Midbrain (tissue), 1 donor: Measurements from ENCODE around the gene LEMD3.

Source experiments
- DNase-seq: peaks from one replicate; lab custom pipeline; 2025; lab: John Stamatoyannopoulos, UW

LEMD3 gene

DNA sequence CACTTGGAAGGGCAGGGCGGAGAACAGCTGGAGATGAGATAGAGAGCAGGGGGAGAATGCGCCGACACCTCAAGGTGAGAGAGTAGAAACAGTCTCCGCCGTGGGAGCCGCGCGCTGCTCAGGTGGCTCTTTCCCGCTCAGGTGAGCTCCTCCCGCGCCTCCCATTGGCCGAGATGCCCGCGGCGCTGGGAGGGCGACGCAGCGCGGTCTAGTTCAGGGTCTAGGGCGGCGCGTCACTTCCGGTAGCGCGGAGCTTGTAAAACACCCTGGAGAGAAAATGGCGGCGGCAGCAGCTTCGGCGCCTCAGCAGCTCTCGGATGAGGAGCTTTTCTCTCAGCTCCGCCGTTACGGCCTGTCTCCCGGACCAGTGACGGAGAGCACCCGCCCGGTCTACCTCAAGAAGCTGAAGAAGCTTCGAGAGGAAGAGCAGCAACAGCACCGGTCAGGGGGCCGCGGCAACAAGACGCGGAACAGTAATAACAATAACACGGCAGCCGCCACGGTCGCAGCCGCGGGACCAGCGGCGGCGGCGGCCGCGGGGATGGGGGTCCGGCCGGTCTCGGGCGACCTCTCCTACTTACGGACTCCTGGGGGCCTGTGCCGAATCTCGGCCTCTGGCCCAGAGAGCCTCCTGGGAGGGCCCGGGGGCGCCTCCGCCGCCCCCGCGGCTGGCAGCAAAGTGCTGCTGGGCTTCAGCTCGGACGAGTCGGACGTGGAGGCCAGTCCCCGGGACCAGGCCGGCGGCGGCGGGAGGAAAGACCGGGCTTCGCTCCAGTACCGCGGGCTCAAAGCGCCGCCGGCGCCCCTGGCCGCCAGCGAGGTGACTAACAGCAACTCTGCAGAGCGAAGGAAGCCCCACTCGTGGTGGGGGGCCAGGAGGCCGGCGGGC, at the start of gene LEMD3:
LEMD3 (plus strand) TSS at position 264 of the 889 bp plus-strand sequence; CDS start at position 278, 14 bp downstream.
- DNase-seq, result peak; percentile 92

DNA sequence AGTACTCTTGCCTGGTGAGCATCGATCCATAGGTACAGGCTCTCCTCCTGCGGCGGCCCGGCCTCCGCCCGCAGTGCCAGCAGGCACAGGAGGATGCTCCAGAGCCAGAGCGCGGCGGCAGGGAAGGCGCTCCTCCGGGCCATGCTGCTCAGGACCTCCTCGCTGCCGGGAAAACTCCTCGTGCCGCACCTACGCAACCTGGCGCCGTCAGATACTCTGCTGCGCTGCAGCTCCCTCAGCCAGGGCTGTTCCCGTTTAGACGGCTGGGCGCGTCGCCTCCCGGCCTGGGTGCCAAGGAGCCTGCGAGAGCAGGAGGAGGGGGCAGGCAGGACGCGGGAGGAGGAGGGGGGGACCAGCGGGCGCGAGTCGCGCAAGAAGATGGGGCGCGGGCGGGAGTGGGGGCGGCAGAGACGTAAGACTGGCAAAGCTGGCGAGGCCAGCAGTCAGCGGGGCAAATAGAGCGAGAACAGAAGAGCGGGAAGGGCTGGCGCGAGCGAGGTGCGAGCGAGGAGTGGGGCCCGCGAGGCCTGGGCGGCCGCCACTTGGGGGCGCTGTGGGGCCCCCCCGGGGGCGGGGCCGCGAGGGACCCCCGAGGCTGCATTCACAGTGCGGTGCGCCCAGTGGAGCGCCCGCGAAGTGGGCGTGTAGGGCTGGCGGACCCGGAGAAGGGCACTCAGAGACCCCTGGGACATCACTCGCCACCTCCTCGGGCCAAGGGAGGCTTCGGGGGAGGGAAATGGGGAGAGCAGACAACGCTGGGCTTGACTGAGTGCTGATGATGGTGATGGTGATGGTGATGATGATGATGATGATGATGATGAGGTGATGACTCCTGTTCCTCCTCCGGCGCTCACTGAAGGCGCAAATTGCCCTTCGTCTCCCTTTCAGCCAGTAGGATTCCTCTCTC, 48.1 kb upstream of the LEMD3 start, which contains the start of gene WIF1:
WIF1 (minus strand) TSS at position 257 of the 907 bp plus-strand sequence; CDS start at position 143, 114 bp downstream.
- DNase-seq, result no peak

DNA sequence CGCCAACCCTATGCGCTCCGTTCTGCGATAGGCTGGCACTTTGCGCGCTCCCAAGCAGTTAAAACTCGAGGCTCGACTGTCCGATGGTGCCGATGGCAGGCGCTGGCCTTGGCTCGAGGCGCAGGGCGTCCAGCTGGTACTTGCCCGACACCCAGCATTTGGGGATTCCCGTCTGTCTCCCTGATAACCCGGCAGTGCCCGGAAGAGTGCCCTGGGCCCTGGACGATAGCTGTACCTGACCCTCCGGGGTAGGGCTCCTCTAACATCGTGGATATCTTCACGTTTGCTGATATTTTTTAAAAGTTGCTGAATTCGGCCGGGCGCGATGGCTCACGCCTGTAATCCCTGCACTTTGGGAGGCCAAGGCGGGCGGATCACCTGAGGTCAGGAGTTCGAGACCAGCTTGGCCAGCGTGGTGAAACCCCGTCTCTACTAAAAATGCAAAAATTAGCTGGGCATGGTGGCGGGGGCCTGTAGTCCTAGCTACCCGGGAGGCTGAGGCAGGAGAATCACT, 47.4 kb upstream of the LEMD3 start:
- no peak for DNase-seq

DNA sequence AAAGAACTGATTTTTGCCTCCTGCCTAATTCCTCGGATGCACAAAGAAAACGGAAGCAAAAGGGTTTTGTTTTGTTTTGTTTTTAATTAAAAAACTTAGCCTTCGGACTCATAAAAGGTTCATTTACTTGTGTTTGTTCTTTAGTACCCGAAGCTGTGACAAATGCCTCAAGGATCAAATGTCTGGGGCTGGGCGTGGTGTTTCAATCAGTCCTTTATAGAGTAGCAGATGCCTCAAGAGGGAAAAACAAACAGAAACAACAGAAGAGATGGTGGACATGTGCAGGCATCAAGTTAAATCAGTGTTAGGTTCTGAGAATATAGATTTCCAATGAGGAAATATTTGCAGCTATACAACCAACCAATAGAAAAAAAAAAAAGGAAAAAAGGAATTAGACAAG, 46.7 kb upstream of the LEMD3 start:
- DNase-seq, result no peak

DNA sequence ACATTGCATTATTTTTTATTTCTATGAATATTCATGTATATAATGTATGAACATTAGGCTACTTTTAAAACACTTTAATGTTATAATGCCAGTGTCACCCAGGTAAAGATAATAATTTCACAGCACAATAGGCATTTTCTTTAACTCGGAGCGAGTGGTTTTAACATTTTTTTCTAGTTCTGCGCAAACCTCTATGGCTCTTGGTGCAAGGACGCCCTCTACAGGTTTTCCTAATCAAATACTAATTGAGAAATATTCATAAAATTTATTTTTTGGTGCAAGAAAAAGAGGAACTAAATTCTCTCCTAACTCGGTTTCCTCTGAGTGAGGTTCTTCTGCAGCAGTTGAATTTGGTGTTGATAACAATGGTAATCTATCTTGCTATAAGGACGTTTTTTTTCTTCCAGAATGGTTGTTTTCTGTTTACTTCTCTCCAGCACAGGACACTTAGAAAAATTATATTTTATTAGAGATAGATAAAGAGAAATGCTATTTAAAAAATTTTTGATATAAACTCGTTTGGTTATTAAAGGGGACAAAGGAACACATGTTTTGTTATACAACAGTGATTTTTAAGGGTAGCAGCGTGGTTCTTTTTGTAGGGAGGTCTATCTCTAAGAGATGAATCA, 45.8 kb upstream of the LEMD3 start:
- peak; percentile 11 for DNase-seq

DNA sequence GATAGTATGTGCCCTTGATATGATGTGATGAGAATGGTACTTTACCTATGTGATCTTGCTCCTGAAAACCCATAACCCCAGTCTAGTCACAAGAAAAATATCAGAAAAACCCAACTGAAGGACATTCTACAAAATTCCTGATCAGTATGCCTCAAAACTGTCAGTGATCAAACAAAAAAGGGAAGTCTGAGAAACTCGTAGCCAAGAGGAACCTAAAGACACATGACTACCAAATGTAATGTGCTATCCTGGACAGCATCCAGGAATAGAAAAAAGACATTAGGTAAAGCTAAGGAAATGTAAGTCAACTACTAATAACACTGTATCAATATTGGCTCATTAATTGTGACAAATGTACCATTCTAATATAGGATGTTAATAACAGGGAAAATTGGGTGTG, 44.1 kb upstream of the LEMD3 start:
- DNase-seq, result no peak

DNA sequence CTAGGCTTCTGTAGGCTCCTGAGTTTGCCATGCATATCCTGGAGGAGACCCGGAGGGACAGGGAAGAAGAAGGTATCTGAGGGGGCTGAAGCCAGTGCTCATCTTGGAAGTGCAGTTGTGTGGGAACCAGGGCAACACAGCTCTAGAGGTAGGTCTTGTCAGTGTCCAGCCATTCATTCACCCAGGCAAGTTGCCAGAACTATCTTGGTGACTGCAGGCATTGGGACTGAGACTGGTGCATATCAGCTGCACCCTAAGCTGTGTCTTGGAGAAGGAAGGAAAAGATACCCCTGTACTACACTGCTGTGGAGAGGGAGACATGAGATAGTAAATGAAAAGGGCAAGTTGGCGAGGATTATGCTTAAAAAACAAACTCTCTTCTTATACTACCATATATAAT, 43.4 kb upstream of the LEMD3 start:
- no peak for DNase-seq

DNA sequence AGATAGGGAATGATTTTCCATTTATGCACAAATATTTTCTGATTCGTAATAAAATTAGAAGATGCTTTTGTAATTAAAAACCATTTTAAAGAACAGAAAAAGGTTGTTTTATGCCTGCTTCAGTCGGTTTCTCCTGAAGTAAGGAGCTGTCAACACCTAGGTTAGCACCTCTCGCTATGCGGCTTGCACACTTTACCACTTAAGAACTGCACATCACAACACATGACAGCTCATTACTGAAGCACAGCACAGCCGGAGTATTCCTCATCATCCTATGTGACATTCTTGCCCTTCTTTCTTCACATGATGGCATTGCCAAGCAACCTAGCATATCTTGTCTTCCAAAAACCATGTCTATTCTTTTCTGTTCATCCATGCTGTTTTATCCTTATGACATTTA, 42.9 kb upstream of the LEMD3 start:
- no peak for DNase-seq

DNA sequence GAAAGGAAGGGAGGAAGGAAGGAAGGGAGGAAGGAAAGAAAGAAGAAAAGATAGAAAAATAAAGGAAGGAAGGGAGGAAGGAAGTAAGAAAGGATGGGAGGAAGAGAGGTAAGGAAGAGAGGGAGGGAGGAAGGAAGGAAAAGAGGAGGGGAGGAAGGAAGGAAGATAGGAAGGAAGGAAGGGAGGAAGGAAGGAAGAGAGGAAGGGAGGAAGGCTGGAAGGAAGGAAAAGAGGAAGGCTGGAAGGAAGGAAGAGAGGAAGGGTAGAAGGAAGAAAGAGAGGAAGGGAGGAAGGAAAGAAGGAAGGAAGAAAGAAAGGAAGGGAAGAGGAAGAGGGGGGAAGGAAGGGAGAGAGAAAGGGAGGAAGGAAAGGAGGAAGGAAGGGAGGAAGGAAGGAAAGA, 35.5 kb upstream of the LEMD3 start:
- no peak for DNase-seq

DNA sequence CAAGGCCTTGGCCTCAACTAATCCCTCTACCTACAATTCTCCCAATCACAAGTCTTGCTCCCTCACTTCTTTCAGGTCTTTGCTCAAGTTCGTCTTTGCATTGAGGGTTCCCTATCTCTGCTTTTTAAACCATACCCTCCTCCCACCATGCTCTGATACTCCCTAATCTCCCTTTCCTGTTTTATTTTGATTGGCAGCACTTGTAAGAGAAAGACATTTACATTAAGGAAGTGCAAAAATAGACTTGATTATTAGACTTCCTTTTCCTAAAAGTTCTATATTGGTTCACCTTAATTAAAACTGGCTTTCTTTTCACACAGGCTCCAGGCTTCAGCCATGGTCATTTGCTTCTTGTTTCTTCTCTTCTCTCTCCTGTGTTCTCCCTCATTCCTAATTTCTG, 30.0 kb upstream of the LEMD3 start:
- no peak for DNase-seq

DNA sequence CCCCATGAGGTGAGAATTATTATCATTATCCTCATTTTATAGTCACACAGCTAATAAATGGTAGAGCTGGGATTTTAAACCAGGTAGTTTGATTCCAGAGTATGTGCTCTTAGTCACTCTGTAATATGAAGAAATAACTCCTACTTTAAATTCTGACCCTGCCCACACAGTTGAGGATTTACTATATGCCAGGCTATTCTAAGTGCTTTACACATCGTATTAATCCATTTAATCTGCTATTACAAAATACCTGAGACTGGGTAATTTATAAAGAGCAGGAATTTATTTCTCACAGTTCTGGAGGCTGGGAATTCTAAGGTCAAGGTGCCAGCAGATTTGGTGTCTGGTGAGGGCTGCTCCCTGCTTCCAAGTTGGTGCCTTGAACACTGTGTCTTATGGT, 28.6 kb upstream of the LEMD3 start:
- DNase-seq, result no peak

DNA sequence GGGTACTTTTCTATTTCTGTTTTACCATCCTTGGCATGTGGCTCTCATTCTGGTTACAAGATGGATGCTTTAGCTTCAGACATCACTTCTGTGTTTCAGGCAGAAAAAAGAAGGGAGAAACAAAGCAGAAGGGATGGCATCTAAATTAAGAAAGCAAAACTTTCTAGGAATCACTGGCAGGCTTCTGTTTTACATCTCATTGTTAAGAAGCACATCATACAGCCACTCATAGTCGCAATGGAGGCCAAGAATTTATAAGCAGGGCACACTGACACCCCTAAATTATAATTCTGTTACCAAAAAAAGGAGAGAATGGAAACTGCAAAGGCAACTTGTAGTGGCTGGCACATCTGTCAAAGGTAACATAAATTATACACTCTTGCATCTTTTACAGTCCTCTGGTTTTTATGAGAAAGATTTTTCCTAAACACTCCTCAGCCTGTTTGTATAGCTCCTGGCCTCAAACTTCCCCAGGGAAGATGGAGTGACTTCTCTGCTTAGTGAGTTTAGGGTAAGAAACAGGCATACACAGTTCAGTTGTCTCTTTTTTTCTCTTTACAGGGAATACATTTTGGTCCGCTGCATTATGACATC, 22.0 kb upstream of the LEMD3 start:
- DNase-seq, result no peak

DNA sequence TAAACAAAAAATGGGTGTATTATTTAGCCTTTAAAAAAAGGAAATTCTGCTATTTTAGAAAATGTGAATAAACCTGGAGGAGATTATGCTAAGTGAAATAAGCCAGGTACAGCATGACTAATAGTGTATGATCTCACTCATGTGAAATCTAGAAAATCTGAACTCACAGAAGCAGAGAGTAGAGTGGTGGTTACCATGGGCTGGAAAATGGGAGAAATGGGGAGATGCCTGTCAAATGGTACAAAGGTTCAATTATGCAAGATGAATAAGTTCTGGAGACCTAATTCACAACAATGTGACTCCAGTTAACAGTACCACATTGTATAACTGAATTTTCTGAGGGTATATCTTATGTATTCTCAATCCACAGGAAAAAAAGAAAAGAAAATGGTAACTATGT, 17.4 kb upstream of the LEMD3 start:
- no peak for DNase-seq

DNA sequence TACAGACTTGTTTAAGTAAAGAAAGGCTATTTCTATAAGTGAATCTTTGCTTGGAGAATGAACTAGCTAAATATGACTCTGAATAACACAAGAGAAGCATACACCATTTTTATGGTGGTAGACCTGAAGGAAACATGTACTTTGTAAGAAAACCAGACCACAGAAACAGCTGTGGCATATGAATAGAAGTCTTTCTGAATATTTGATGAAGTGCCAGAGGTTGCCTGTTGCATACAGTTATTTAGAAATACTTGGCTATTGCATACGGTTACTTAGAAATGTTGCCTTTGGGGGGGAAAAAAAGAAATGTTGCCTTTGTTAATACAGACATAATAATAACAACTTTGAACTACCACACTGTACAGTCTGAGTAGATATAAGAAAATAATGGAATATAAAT, 16.8 kb upstream of the LEMD3 start:
- DNase-seq, result no peak

DNA sequence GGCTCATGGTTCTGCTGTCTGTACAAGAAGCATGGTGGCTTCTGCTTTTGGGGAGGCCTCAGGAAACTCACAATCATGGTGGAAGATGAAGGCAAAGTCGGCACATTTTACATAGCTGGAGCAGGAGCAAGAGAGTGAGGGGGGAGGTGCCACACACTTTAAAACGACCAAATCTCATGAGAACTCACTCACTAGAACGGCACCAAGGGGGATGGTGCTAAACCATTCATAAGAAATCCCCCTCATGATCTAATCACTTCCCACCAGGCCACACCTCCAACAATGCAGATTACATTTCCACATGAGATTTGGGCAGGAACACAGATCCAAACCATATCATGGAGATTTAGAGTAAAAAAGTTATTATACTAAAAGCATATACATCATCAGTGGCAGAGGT, 13.6 kb upstream of the LEMD3 start:
- DNase-seq, result no peak

DNA sequence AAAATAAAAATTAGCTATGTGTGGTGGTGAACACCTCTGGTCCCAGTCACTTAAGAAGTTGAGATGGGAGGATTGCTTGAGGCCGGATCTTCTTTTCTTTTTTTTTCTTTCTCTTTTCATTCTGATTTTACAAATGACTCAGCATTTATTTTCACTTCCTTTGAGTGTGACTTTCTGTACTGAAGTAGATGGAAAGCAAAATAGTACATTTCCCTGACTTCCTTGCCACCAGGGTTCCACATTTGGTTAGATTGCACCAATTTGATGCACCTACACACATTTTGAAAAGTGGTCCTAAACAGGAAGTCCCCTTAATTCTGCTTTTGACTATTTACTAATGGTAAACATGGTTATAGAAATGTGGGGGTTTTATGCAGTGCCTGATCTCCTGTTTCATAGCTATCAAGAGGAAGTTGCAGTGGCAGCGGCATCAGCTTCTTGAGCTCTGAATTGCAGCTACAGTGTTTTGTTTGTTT, 13.0 kb upstream of the LEMD3 start:
- DNase-seq, result no peak

DNA sequence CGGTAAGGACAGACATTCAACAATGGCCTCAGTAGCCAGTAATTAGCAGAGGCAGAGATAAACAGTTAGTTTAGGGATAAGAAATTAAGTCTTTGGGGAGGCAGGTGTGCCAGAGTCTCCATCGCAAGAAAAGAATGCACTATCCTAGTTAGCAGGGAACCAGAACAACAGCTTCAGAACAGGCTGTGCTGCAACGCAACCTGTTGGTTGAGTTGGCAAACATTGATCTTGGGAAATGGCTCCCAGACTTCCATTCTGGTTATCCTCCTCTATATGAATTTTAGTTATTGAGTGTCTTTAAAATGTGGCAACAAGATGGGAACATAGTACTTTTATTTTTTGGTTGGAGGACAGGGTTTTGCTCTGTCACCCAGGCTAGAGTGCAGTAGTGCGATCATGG, 12.3 kb upstream of the LEMD3 start:
- DNase-seq, result no peak

DNA sequence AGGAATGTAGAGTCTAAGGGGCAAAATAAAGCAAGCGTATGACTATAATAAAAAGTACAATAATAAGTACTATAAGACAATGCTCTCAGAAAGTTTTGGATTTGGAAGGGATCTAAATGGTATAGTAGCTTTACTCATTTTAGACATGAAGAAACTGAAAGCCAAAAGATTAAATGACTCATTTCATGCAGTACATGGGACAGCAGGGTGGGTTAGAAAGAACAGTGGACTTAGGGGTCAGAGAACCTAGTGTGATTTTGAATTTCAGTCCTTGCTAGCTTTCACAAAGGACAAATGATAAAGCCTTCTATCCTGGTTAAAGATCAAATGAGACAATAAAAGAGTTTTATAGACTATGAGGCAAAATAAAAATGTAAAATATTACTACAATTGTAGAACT, 6.8 kb upstream of the LEMD3 start:
- DNase-seq, result no peak

DNA sequence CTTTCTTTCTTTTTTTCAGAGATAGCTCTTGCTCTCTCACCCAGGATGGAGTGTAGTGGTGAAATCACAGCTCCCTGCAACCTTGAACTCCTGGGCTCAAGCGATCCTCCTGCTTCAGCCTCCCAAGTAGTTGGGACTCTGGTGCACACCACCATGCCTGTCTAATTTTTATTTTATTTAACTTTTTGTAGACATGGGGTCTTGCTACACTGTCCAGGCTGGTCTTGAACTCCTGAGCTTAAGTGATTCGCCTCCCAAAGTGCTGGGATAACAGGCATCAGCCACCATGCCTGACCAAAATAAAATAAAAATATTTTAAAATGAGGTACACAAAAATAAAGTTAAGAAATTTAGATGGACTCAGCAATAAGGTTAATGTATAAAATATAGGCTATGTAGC, 5.1 kb upstream of the LEMD3 start:
- DNase-seq, result no peak

DNA sequence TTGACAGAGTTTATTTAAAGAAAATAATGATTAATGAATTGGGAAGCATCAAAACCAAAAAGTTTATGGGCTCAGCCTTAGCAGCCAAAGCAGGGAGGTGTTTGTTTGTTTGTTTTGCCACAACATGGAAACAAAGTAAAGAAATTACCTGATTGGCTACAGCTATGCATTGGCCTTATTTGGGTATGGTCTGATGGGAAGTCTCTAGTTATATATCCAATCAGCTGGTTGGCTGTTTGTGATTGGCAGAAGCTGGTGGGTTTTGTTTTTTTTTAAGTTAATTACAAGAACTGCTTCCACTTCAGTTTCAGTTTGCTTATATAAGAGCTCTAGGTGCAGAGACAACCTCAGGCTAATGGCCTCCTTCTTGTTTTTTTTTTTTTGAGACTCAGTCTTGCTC, 4.6 kb upstream of the LEMD3 start:
- DNase-seq, result no peak

DNA sequence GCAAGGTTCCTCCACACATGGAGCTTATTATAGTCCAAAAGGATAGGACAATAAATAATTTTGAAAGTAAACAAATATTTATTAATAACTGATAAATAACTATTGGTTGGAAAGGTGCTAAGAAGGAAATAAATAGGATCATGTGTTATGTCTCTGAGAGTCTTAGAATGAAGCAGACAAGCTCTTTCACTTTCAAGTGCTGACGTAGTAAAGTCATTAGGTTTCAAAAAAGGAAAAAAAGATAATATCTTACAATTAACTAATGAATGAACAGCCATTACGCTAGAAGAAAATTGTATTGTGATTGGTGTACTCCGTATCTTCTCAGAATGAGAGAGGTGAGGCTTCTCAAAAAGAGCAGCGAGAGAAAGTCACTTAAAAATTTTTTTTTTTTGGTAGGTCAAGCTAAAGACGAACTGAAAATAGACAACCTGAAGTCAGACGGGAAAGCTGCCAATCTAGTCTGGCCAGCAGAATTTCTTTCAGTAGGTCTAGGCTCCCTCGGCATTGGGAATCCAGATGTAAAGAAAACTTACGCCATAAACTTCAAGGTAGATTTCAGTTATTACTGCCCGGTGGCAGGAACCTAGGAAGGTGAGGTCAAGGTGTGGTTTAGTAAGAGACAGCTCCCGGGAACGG, 583 bp upstream of the LEMD3 start:
- DNase-seq, result peak; percentile 36
